ENCODE results near the gene PER2. TPM values are rescaled to one million over a fixed set of nuclear protein-coding genes. Genes with fewer than 3 reads are reported as not detected.

Gene PER2
- total RNA-seq, 1 experiment from 2014 or later = 6.6 TPM

DNA sequence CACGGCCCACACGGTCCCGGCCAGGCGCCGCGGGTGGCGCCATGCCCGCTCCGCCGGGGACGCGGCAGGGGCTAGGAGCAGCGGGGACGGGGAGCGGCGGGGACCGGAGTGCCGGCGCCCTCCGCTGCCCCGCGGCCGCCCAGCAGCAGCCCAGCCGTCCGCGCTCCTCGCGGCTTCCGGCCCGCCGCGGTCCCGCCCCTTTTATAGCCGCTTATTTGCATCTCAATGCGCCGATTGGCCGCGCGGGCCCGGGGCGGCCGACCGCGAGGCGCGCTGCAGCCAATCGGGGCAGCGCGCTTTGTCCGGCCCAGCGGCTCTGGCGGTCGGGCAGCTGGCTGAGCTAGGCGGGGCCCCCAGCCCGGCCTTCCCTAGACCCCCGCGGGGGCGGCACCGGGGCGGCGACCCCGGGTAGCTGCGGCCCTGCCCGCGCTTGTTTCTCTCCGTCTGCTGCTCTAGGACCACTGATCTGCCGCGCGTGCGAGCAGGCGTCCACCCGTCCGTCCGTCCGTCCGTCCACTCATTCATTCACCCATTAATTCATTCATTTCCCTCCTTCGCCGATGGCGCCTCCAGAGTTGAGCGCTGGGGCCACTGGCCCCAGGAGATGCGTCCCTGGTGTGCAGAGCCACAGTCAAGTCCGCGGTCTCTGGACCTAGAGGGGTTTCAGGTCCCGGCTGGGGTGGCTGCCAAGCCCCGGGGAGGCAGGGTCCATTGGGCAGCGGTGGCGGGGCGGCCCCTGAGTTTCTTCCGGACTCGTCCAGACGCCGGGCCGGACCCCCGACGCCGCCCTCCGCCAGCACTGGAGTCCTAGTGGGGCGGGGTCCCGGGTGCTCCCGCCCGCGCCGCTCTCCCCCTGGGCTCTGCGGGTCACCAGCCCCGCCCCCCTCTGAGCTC, 48.3 kb downstream of the PER2 start, which contains the start of gene HES6 (continued):
- TF ChIP-seq, protein P1, sequence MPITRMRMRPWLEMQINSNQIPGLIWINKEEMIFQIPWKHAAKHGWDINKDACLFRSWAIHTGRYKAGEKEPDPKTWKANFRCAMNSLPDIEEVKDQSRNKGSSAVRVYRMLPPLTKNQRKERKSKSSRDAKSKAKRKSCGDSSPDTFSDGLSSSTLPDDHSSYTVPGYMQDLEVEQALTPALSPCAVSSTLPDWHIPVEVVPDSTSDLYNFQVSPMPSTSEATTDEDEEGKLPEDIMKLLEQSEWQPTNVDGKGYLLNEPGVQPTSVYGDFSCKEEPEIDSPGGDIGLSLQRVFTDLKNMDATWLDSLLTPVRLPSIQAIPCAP (CRISPR knock-in tag; IDR thresholded peaks at IDR 0.05) = no peak
- TF ChIP-seq FOXK1 (CRISPR knock-in tag; IDR thresholded peaks at IDR 0.05) (peak; percentile 13; the same call in 1 of the 2 replicates), ATF3 (CRISPR knock-in tag; conservative IDR thresholded peaks at IDR 0.05) (no peak), ELF4 (CRISPR knock-in tag; IDR thresholded peaks at IDR 0.05; ENCODE audit: low read depth) (no peak), SMAD4 (CRISPR knock-in tag; IDR thresholded peaks at IDR 0.05) (no peak), IRF2 (CRISPR knock-in tag; IDR thresholded peaks at IDR 0.05; ENCODE audit: borderline replicate concordance, low read depth) (no peak), PRRX2 (CRISPR knock-in tag; IDR thresholded peaks at IDR 0.05) (no peak), ZNF317 (CRISPR knock-in tag; IDR thresholded peaks at IDR 0.05; ENCODE audit: borderline replicate concordance, low read depth) (no peak), MXD4 (CRISPR knock-in tag; IDR thresholded peaks at IDR 0.05; ENCODE audit: borderline replicate concordance) (no peak), ZNF219 (CRISPR knock-in tag; IDR thresholded peaks at IDR 0.05; ENCODE audit: borderline replicate concordance) (no peak), ETV6 (CRISPR knock-in tag; IDR thresholded peaks at IDR 0.05) (no peak; the same call in 1 of the 2 replicates), GABPB1 (CRISPR knock-in tag; IDR thresholded peaks at IDR 0.05) (no peak), CREB1 (CRISPR knock-in tag; IDR thresholded peaks at IDR 0.05) (no peak), GRHL2 (CRISPR knock-in tag; IDR thresholded peaks at IDR 0.05; ENCODE audit: insufficient replicate concordance, severe bottlenecking) (no peak), KAT7 (CRISPR knock-in tag; IDR thresholded peaks at IDR 0.05; ENCODE audit: borderline replicate concordance) (no peak), ZSCAN18 (CRISPR knock-in tag; IDR thresholded peaks at IDR 0.05) (no peak), FOXP1 (CRISPR knock-in tag; IDR thresholded peaks at IDR 0.05; ENCODE audit: borderline replicate concordance) (peak; percentile 71), ESRRA (CRISPR knock-in tag; IDR thresholded peaks at IDR 0.05; ENCODE audit: borderline replicate concordance) (no peak), ZNF423 (CRISPR knock-in tag; IDR thresholded peaks at IDR 0.05) (peak; percentile 69)
- TF ChIP-seq, protein P2, sequence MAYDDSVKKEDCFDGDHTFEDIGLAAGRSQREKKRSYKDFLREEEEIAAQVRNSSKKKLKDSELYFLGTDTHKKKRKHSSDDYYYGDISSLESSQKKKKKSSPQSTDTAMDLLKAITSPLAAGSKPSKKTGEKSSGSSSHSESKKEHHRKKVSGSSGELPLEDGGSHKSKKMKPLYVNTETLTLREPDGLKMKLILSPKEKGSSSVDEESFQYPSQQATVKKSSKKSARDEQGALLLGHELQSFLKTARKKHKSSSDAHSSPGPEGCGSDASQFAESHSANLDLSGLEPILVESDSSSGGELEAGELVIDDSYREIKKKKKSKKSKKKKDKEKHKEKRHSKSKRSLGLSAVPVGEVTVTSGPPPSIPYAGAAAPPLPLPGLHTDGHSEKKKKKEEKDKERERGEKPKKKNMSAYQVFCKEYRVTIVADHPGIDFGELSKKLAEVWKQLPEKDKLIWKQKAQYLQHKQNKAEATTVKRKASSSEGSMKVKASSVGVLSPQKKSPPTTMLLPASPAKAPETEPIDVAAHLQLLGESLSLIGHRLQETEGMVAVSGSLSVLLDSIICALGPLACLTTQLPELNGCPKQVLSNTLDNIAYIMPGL (CRISPR knock-in tag; IDR thresholded peaks at IDR 0.05) = no peak; the same call in none of the 2 replicates
- TF ChIP-seq, protein P3, sequence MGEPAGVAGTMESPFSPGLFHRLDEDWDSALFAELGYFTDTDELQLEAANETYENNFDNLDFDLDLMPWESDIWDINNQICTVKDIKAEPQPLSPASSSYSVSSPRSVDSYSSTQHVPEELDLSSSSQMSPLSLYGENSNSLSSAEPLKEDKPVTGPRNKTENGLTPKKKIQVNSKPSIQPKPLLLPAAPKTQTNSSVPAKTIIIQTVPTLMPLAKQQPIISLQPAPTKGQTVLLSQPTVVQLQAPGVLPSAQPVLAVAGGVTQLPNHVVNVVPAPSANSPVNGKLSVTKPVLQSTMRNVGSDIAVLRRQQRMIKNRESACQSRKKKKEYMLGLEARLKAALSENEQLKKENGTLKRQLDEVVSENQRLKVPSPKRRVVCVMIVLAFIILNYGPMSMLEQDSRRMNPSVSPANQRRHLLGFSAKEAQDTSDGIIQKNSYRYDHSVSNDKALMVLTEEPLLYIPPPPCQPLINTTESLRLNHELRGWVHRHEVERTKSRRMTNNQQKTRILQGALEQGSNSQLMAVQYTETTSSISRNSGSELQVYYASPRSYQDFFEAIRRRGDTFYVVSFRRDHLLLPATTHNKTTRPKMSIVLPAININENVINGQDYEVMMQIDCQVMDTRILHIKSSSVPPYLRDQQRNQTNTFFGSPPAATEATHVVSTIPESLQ (CRISPR knock-in tag; IDR thresholded peaks at IDR 0.05) = no peak
- TF ChIP-seq, protein P4, sequence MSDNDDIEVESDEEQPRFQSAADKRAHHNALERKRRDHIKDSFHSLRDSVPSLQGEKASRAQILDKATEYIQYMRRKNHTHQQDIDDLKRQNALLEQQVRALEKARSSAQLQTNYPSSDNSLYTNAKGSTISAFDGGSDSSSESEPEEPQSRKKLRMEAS (CRISPR knock-in tag; IDR thresholded peaks at IDR 0.05) = no peak
- TF ChIP-seq, protein P5, sequence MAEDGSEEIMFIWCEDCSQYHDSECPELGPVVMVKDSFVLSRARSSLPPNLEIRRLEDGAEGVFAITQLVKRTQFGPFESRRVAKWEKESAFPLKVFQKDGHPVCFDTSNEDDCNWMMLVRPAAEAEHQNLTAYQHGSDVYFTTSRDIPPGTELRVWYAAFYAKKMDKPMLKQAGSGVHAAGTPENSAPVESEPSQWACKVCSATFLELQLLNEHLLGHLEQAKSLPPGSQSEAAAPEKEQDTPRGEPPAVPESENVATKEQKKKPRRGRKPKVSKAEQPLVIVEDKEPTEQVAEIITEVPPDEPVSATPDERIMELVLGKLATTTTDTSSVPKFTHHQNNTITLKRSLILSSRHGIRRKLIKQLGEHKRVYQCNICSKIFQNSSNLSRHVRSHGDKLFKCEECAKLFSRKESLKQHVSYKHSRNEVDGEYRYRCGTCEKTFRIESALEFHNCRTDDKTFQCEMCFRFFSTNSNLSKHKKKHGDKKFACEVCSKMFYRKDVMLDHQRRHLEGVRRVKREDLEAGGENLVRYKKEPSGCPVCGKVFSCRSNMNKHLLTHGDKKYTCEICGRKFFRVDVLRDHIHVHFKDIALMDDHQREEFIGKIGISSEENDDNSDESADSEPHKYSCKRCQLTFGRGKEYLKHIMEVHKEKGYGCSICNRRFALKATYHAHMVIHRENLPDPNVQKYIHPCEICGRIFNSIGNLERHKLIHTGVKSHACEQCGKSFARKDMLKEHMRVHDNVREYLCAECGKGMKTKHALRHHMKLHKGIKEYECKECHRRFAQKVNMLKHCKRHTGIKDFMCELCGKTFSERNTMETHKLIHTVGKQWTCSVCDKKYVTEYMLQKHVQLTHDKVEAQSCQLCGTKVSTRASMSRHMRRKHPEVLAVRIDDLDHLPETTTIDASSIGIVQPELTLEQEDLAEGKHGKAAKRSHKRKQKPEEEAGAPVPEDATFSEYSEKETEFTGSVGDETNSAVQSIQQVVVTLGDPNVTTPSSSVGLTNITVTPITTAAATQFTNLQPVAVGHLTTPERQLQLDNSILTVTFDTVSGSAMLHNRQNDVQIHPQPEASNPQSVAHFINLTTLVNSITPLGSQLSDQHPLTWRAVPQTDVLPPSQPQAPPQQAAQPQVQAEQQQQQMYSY (CRISPR knock-in tag; IDR thresholded peaks at IDR 0.05) = no peak
- TF ChIP-seq, protein P6, sequence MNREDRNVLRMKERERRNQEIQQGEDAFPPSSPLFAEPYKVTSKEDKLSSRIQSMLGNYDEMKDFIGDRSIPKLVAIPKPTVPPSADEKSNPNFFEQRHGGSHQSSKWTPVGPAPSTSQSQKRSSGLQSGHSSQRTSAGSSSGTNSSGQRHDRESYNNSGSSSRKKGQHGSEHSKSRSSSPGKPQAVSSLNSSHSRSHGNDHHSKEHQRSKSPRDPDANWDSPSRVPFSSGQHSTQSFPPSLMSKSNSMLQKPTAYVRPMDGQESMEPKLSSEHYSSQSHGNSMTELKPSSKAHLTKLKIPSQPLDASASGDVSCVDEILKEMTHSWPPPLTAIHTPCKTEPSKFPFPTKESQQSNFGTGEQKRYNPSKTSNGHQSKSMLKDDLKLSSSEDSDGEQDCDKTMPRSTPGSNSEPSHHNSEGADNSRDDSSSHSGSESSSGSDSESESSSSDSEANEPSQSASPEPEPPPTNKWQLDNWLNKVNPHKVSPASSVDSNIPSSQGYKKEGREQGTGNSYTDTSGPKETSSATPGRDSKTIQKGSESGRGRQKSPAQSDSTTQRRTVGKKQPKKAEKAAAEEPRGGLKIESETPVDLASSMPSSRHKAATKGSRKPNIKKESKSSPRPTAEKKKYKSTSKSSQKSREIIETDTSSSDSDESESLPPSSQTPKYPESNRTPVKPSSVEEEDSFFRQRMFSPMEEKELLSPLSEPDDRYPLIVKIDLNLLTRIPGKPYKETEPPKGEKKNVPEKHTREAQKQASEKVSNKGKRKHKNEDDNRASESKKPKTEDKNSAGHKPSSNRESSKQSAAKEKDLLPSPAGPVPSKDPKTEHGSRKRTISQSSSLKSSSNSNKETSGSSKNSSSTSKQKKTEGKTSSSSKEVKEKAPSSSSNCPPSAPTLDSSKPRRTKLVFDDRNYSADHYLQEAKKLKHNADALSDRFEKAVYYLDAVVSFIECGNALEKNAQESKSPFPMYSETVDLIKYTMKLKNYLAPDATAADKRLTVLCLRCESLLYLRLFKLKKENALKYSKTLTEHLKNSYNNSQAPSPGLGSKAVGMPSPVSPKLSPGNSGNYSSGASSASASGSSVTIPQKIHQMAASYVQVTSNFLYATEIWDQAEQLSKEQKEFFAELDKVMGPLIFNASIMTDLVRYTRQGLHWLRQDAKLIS (CRISPR knock-in tag; IDR thresholded peaks at IDR 0.05; ENCODE audit: borderline replicate concordance) = no peak
